Gastrocnemius medialis (tissue), 4 donors: ENCODE measurements around the gene ST8SIA5. TPM values are rescaled to one million over a fixed set of nuclear protein-coding genes. Genes with fewer than 3 reads are reported as not detected.

Experiments used
- ATAC-seq, 2 donors: fragments of 150-250 bp; one replicate each; pipeline ENCODE4 v1.9.1; 2016
- DNase-seq, 2 donors: peaks; one replicate each; pipeline ENCODE4 v3.0.0-alpha.2; 2019
- H3K27ac ChIP-seq, 4 donors: fragments of 200-600 bp; sonication (generic); 1 replicate in 1 of 4; 2 replicates in 3 of 4; pipeline ENCODE4 v1.5.1; 2016 to 2018; ENCODE audit warnings: mild to moderate bottlenecking in 2 of 4, moderate library complexity in 1 of 4
- H3K27me3 ChIP-seq, 3 donors: fragments of 200-600 bp; sonication (generic) in 2 of 3; 1 replicate in 1 of 3; 2 replicates in 2 of 3; pipeline versions ENCODE4 v1.5.1 to v1.6.0; 2016 to 2019; ENCODE audit warnings: mild to moderate bottlenecking in 1 of 3, moderate library complexity in 1 of 3
- H3K36me3 ChIP-seq, 2 donors: fragments of 200-600 bp; sonication (generic) in 1 of 2; one replicate each; pipeline ENCODE4 v1.5.1; 2017 to 2018
- H3K4me1 ChIP-seq, 2 donors: fragments of 200-600 bp; sonication (generic) in 1 of 2; one replicate each; pipeline ENCODE4 v1.5.1; 2016 to 2017; ENCODE audit warnings: mild to moderate bottlenecking in 2 of 2
- H3K4me3 ChIP-seq, 4 donors: fragments of 200-600 bp; sonication (generic) in 3 of 4; 1 replicate in 1 of 4; 2 replicates in 3 of 4; pipeline ENCODE4 v1.5.1; 2016 to 2019; ENCODE audit warnings: mild to moderate bottlenecking in 2 of 4
- H3K9me3 ChIP-seq, 3 donors: fragments of 200-600 bp; sonication (generic) in 2 of 3; 1 replicate in 1 of 3; 2 replicates in 2 of 3; pipeline ENCODE4 v1.5.1; 2016 to 2019
- CTCF ChIP-seq, 5 experiments: fragments of 450-650 bp in 3 of 5; fragments of 200-600 bp in 2 of 5; sonication (generic) in 2 of 5; IDR thresholded peaks in 4 of 5; conservative IDR thresholded peaks in 1 of 5; 1 replicate in 4 of 5; 2 replicates in 1 of 5; pipeline ENCODE4 v1.5.1; 2016 to 2019; ENCODE audit warnings: antibody characterized with exemption in 5 of 5, mild to moderate bottlenecking in 3 of 5, moderate library complexity in 3 of 5
- POLR2A ChIP-seq, 2 donors: fragments of 450-650 bp; IDR thresholded peaks; one replicate each; pipeline ENCODE4 v1.6.1; 2017; ENCODE audit warnings: antibody characterized with exemption in 2 of 2, mild to moderate bottlenecking in 2 of 2, moderate library complexity in 2 of 2
- in situ Hi-C, 4 donors: fragments of 200-750 bp; cut with MboI; loops; one replicate each; pipeline versions ENCODE4 v1.15.0 to v1.8.0; 2017; ENCODE audit warnings: low sequenced_read_pairs in 4 of 4
- intact Hi-C: fragments of 100-400 bp; cut with DNase I; formaldehyde crosslinking; loops from one replicate; pipeline ENCODE4 v1.15.1; 2023; ENCODE audit warnings: low total_unique reads
- total RNA-seq, 4 donors: library from RNA; depleted of rRNA; stranded (reverse); fragments of >200 nt; gene quantifications; one replicate each; pipeline versions ENCODE4 v1.1.0 to v1.2.3, GENCODE V29; 2016

Gene ST8SIA5
- total RNA-seq, 4 donors from 2014 or later, result 1.7 to 7.7 (median 3.6) TPM

- no peaks in the 10 kb centered on the region for H3K36me3 ChIP-seq
- ATAC-seq (no peak), DNase-seq (no peak)
- H3K9me3 ChIP-seq, result no peaks in the 10 kb centered on the region
- intact Hi-C loops (loop anchor here (10.0 kb wide), 1 partner anchor 84 kb away; no protein-coding TSS in a partner anchor), in situ Hi-C loops (no loop called here)
- H3K4me1 ChIP-seq, result no peaks in the 10 kb centered on the region
- no peak overlapping the region for H3K4me3 ChIP-seq
- TF ChIP-seq POLR2A (IDR thresholded peaks at IDR 0.05), result no peak
- TF ChIP-seq CTCF (IDR thresholded peaks at IDR 0.05 in 4 of 5, conservative IDR thresholded peaks at IDR 0.05 in 1 of 5), result no peak
- H3K27ac ChIP-seq, result no peak overlapping the region
- no peaks in the 10 kb centered on the region for H3K27me3 ChIP-seq
These were observed 107.6 kb downstream of the ST8SIA5 start for GRCh38 chr18:46649071-46649862.

GRCh38 chr18:46646468-46646867, 110.4 kb downstream of the ST8SIA5 start:
- H3K4me1 ChIP-seq, result no peaks in the 10 kb centered on the region
- no peaks in the 10 kb centered on the region for H3K9me3 ChIP-seq
- DNase-seq (no peak), ATAC-seq (no peak)
- in situ Hi-C loops (no loop called here), intact Hi-C loops (loop anchor here (10.0 kb wide), 1 partner anchor 82 kb away; no protein-coding TSS in a partner anchor)
- H3K27me3 ChIP-seq, result no peaks in the 10 kb centered on the region
- no peak overlapping the region for H3K27ac ChIP-seq
- no peak overlapping the region for H3K4me3 ChIP-seq
- TF ChIP-seq CTCF (IDR thresholded peaks at IDR 0.05 in 4 of 5, conservative IDR thresholded peaks at IDR 0.05 in 1 of 5) (no peak), POLR2A (IDR thresholded peaks at IDR 0.05) (no peak)
- no peaks in the 10 kb centered on the region for H3K36me3 ChIP-seq

GRCh38 chr18:46642561-46642960, 114.3 kb downstream of the ST8SIA5 start:
- intact Hi-C loops, result loop anchor here (10.0 kb wide), 1 partner anchor 78 kb away; no protein-coding TSS in a partner anchor

GRCh38 chr18:46641917-46642316, 114.9 kb downstream of the ST8SIA5 start:
- no peak for ATAC-seq
- intact Hi-C loops, result loop anchor here (10.0 kb wide), 1 partner anchor 77 kb away; no protein-coding TSS in a partner anchor

More at GRCh38 chr18:46642561-46642960, 114.3 kb downstream of the ST8SIA5 start:
- DNase-seq, result no peak
- H3K27me3 ChIP-seq, result no peaks in the 10 kb centered on the region
- TF ChIP-seq POLR2A (IDR thresholded peaks at IDR 0.05) (no peak), CTCF (IDR thresholded peaks at IDR 0.05 in 4 of 5, conservative IDR thresholded peaks at IDR 0.05 in 1 of 5) (no peak)
- H3K27ac ChIP-seq, result no peak overlapping the region
- no peak overlapping the region for H3K4me3 ChIP-seq
- H3K9me3 ChIP-seq, result no peaks in the 10 kb centered on the region
- in situ Hi-C loops, result no loop called here
- H3K36me3 ChIP-seq, result no peaks in the 10 kb centered on the region
- H3K4me1 ChIP-seq, result no peaks in the 10 kb centered on the region
- ATAC-seq, result no peak

More at GRCh38 chr18:46641917-46642316, 114.9 kb downstream of the ST8SIA5 start:
- Histone ChIP-seq H3K4me3 (no peak overlapping the region), H3K27ac (no peak overlapping the region), H3K36me3 (no peaks in the 10 kb centered on the region), H3K4me1 (no peaks in the 10 kb centered on the region), H3K27me3 (no peaks in the 10 kb centered on the region), H3K9me3 (no peaks in the 10 kb centered on the region)
- TF ChIP-seq CTCF (IDR thresholded peaks at IDR 0.05 in 4 of 5, conservative IDR thresholded peaks at IDR 0.05 in 1 of 5), result no peak
- no peak for TF ChIP-seq POLR2A (IDR thresholded peaks at IDR 0.05)
- in situ Hi-C loops, result no loop called here
- no peak for DNase-seq
